NT2/D1 (cell line): ENCODE results near the gene MMP11.

Experiments used
- SUZ12 ChIP-seq: IDR thresholded peaks from 2 replicates; pipeline ENCODE4 v1.6.1; 2011; ENCODE audit not compliant: insufficient read length, insufficient read depth; ENCODE audit errors: extremely low read depth
- YY1 ChIP-seq: IDR thresholded peaks from 2 replicates; pipeline ENCODE4 v1.6.1; 2011; ENCODE audit not compliant: insufficient read length, insufficient read depth
- ZNF274 ChIP-seq: IDR thresholded peaks from 2 replicates; pipeline ENCODE4 v1.6.1; 2011; ENCODE audit warnings: mild to moderate bottlenecking, low read depth, low read length

- TF ChIP-seq ZNF274 (no peak), SUZ12 (no peak), YY1 (no peak)
Measured at GRCh38 chr22:23796461-23796860, 23.8 kb downstream of the MMP11 start.
